ENCODE data around the gene ESR1. TPM values are rescaled to one million over a fixed set of nuclear protein-coding genes. Genes with fewer than 3 reads are reported as not detected.

The ESR1 gene
- total RNA-seq, 4 donors from 2014 or later: 0.83 to 1.8 (median 1.3) TPM

GRCh38 chr6:152107973-152108372 is 300.5 kb downstream of the ESR1 start:
- Histone ChIP-seq H3K4me1 (peaks cover 7 to 24% (median 13%) of the 10 kb centered on the region in 4 donors), H3K4me3 (no peak overlapping the region), H3K9me3 (no peaks in the 10 kb centered on the region), H3K27ac (replicated peaks in 1 of 4) (no peak overlapping the region), H3K36me3 (no peaks in the 10 kb centered on the region), H3K27me3 (no peaks in the 10 kb centered on the region)
- TF ChIP-seq CTCF (IDR thresholded peaks at IDR 0.05) (no peak), POLR2AphosphoS5 (IDR thresholded peaks at IDR 0.05) (no peak), POLR2A (IDR thresholded peaks at IDR 0.05; ENCODE audit: low read depth) (no peak), EP300 (IDR thresholded peaks at IDR 0.05) (no peak)
- WGBS: 86% methylated on average over 3 of the region's 4 CpGs
- intact Hi-C loops (cut with DNase I): no loop called here
- DNase-seq (ENCODE audit: extremely low spot score): peak; percentile 62

GRCh38 chr6:152110886-152111820 is 303.7 kb downstream of the ESR1 start:
- no peak for TF ChIP-seq EP300 (IDR thresholded peaks at IDR 0.05)
- no peak for TF ChIP-seq CTCF (IDR thresholded peaks at IDR 0.05)
- no peak for TF ChIP-seq POLR2A (IDR thresholded peaks at IDR 0.05; ENCODE audit: low read depth)
- TF ChIP-seq POLR2AphosphoS5 (IDR thresholded peaks at IDR 0.05): no peak
- H3K27ac ChIP-seq (replicated peaks in 1 of 4): peak overlapping the region in 1 of 4 donors; percentile 4
- H3K4me1 ChIP-seq: peaks cover 7 to 24% (median 13%) of the 10 kb centered on the region in 4 donors
- DNase-seq (ENCODE audit: extremely low spot score): peak; percentile 72
- H3K9me3 ChIP-seq: no peaks in the 10 kb centered on the region
- no peaks in the 10 kb centered on the region for H3K36me3 ChIP-seq
- 70% methylated on average over 18 of the region's 20 CpGs for WGBS
- no peaks in the 10 kb centered on the region for H3K27me3 ChIP-seq
- no peak overlapping the region for H3K4me3 ChIP-seq
- intact Hi-C loops (cut with DNase I): no loop called here

GRCh38 chr6:152112491-152113261 is 305.2 kb downstream of the ESR1 start:
- TF ChIP-seq CTCF (IDR thresholded peaks at IDR 0.05) (no peak), POLR2AphosphoS5 (IDR thresholded peaks at IDR 0.05) (no peak), EP300 (IDR thresholded peaks at IDR 0.05) (no peak), POLR2A (IDR thresholded peaks at IDR 0.05; ENCODE audit: low read depth) (no peak)
- WGBS: 87% methylated on average over 15 of the region's 15 CpGs
- H3K4me1 ChIP-seq: peaks cover 17 to 31% (median 22%) of the 10 kb centered on the region in 4 donors
- H3K36me3 ChIP-seq: no peaks in the 10 kb centered on the region
- DNase-seq (ENCODE audit: extremely low spot score): no peak
- no peaks in the 10 kb centered on the region for H3K27me3 ChIP-seq
- no peak overlapping the region for H3K4me3 ChIP-seq
- intact Hi-C loops (cut with DNase I): no loop called here
- H3K9me3 ChIP-seq: no peaks in the 10 kb centered on the region
- no peak overlapping the region for H3K27ac ChIP-seq (replicated peaks in 1 of 4)

- peak overlapping the region in 3 of 4 donors; percentile 1 to 48 (median 34) for H3K27ac ChIP-seq (replicated peaks in 1 of 4)
- intact Hi-C loops (cut with DNase I): no loop called here
- peaks cover 13 to 18% (median 15%) of the 10 kb centered on the region in 4 donors for H3K4me1 ChIP-seq
- no peaks in the 10 kb centered on the region for H3K9me3 ChIP-seq
- peaks cover 26 to 35% (median 30%) of the 10 kb centered on the region in 4 donors for H3K36me3 ChIP-seq
- no peak overlapping the region for H3K4me3 ChIP-seq
- H3K27me3 ChIP-seq: no peaks in the 10 kb centered on the region
- 49% methylated on average over 7 of the region's 9 CpGs for WGBS
- no peak for DNase-seq (ENCODE audit: extremely low spot score)
- TF ChIP-seq POLR2AphosphoS5 (IDR thresholded peaks at IDR 0.05): no peak
- TF ChIP-seq CTCF (IDR thresholded peaks at IDR 0.05): no peak
- TF ChIP-seq EP300 (IDR thresholded peaks at IDR 0.05): no peak
Observed at GRCh38 chr6:152117156-152118133, 310.0 kb downstream of the ESR1 start.

Measured in esophagus muscularis mucosa (tissue), 4 donors.